HG02763 (cell line): ENCODE measurements around the gene TEX38.
"Not testable (repeated sequence)": the region's sequence is repeated elsewhere in the genome, so short reads cannot be mapped to it uniquely, and the experiment has no call there.

Source experiments
- ATAC-seq: cut with Tn5 transposase; IDR thresholded peaks from one replicate; pipeline ENCODE4 v1.9.1; 2021; ENCODE audit warnings: mild to moderate bottlenecking, moderate library complexity; ENCODE audit not compliant: unreplicated experiment

The TEX38 gene

DNA sequence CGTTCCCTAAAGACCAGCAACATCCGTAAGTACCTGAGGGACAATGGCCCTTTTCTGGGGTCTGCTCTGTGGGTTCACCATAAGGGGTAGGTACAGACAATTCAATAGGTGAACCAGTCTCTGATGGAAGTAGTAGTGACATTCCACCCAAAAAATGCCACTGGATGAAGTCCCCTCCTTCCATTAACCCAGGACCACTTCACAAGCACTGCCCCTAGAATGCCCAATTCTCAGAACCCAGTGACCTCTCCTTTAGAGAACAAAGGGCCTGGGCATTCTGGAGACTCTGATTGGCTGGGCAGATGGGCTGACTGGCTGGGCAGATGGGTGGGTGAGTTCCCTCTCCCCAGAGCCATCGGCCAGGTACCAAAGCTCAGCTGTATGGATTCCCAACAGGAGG is at the start of gene TEX38:
Gene TEX38 (plus strand): TSS at position 301 of the 400 bp plus-strand sequence. CDS start 81 bp downstream, at position 382.
- no peak for ATAC-seq

GRCh38 chr1:46621930-46622329 is 49.7 kb upstream of the TEX38 start:
- ATAC-seq: no peak

GRCh38 chr1:46622344-46622743 is 49.3 kb upstream of the TEX38 start:
- ATAC-seq: no peak

- no peak for ATAC-seq
These were observed 47.7 kb upstream of the TEX38 start for GRCh38 chr1:46623743-46624644.

- no peak for ATAC-seq
These were observed 40.9 kb upstream of the TEX38 start for GRCh38 chr1:46630719-46631118.

DNA sequence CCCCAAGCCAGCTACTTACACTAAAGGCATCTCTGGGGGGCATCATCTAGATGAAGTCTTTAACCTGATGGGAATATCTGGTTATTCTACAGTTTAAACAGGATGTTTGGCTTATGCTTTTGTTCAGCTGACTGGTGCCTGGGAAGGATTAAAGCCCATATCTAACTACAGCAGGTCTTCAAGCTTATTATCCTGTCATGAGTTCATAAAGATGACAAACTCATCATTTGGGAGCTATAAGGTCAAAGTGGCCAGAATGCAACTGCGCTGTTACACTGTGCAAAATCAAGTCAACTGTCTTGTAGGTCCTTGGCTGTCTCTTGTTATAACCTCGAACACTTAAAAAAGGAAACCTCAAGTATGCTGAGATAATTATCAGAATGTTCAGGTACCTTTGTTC is 36.4 kb upstream of the TEX38 start:
- no peak for ATAC-seq

- no peak for ATAC-seq
These were observed 34.1 kb upstream of the TEX38 start for GRCh38 chr1:46637444-46638083.

GRCh38 chr1:46638921-46639320 is 32.7 kb upstream of the TEX38 start:
- ATAC-seq: no peak

DNA sequence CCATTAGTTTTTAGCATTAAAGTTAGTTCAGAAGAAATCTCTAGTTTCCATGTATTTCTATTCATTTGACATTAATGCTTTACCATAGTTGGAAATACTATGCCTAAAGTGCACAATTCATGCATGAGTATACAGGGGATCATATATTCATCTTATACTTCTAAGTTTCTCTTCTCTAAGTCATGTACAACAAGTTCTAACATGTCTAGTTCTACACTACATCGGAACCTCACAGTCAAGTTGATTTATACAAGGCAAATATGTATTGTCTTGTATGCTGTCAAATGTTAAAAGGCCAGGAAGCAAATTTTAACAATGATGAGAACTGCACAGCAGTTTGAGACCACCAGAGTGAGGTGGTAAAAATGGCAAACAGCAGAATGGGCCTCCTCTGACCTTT is 32.1 kb upstream of the TEX38 start:
- no peak for ATAC-seq

DNA sequence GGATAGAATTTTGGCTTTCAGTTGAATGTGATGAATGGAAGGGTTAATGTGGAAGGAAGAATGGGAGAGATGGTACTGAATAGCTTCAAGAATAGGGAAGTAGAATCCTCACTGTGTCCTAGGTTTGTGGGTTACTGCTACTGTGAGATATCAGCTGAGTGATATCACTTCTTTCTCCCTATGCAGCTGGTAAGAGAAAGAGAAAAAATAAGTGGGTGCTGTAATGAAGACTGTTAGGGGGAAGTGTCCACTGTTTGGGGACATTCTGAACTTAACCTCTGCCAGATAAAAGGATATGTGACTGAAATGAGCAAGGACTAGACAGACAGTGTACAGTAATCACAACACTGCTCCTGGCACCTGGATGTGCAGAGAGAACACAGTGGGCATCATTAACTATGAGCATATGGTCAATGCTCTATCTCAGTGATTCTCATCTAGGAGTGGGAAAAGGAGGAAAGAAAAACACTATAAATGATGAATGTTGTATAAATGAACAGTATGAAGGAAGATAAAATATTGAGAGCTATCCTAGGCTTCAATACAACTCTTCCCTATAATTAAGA is 29.5 kb upstream of the TEX38 start:
- no peak for ATAC-seq

- no peak for ATAC-seq
These were observed 28.3 kb upstream of the TEX38 start for GRCh38 chr1:46643368-46643775.

DNA sequence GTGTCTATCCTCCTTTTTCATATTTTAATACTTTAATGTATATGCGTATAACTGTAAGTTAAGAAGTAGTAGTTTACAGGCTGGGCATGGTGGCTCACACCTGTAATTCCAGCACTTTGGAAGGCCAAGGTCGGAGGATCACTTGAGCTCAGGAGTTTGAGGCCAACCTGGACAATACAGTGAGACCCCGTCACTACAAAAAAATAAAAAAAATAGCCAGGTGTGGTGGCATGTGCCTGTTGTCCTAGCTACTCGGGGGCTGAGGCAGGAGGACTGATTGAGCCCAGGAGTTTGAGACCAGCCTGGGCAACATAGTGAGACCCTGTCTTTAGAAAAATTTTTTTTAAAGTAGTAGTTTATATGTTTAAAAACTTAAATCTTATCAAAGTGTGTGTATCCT is 25.8 kb upstream of the TEX38 start:
- no peak for ATAC-seq

DNA sequence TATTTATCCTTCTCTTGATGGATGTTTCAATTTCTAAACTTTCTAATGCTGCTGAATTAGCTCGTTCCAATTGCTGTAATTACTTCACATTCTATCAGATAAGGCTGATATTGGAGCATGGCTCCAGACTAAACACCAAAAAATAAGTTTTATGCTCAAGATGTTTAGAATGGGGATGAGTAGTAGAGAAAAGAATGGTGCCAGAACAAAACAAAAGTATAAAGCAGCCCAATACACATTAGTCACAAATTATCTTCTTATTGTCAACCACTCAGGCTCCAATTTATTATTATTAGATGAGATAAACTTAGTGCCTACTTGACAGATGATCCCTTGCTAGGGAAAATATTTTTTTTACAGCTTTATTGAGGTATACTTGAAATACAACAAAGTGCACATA is 25.3 kb upstream of the TEX38 start:
- ATAC-seq: no peak

GRCh38 chr1:46646844-46647243 is 24.8 kb upstream of the TEX38 start:
- no peak for ATAC-seq

DNA sequence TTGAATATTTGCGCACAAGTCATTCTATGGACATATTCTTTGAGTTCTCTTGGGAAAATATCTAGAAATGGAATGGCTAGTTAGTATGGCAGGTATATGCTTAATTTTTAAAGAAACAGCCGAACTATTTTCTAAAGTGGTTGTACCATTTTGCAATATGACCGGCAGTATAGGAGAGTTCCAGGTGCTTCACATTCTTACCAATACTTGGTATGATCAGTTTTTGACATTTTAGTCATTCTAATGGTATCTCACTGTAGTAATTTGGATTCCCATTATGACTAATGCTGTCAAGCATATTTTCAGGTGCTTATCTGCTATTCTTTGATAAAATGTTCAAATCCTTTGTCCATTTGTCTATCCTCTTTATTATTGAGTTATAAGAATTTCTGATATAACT is 24.0 kb upstream of the TEX38 start:
- no peak for ATAC-seq

DNA sequence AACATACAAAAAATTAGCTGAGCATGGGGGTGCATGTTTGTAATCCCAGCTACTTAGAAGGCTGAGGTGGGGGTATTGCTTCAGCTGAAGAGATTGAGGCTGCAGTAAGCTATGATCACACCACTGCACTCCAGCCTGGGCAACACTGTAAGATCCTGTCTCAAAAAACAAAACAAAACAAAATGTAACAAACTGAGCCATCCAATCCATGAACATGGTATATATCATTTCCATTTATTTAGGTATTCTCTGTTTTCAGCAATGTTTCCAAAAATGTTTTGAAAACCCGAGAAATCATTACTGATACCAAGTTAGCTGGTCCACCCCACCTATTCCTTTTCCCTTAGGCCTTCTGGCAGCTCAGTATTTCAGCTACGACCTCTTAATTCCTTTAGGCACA is 21.9 kb upstream of the TEX38 start:
- no peak for ATAC-seq

DNA sequence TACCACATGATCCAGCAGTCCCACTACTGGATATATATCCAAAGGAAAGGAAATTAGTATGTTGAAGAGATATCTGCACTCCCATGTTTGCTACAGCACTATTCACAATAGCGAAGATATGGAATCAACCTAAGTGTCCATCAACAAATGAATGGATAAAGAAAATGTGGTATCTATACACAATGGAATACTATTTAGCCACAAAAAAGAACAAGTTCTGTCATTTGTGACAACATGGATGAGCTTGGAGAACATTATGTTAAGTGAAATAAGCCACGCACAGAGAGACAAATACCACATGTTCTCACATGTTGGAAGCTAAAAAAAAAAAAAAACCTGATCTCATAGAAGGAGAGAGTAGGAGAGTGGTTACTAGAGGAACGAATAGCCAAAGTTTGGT is 21.2 kb upstream of the TEX38 start:
- no peak for ATAC-seq

- not testable (repeated sequence) for ATAC-seq
These were observed 20.5 kb upstream of the TEX38 start for GRCh38 chr1:46651152-46651551.

GRCh38 chr1:46652321-46653100 is 19.1 kb upstream of the TEX38 start:
- no peak for ATAC-seq

DNA sequence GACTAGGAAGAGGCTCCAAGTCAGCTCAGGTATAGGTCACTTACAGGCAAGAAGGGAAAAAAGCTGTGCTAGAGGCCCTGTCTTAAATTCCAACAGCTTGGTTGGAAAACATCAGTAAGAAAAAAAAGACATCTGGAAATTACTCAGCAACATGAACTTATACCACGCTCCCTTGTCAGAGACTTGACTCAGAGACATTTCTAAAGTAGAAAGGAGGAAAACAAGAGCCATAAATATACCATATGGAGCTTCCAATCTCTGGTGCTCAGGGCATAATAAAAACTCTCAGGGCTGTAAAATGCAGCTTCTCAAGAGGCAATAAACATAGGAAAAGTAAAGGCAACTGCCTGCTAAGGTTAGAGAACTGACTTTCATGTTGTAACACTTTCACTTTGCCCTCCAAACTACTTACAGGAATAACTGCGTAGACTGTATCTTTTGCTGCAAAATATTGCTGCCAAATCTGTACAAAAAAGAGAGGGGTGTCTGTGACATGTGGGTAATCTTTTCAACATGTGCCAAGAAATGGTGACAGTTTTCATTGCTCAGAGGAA is 18.2 kb upstream of the TEX38 start:
- ATAC-seq: no peak

DNA sequence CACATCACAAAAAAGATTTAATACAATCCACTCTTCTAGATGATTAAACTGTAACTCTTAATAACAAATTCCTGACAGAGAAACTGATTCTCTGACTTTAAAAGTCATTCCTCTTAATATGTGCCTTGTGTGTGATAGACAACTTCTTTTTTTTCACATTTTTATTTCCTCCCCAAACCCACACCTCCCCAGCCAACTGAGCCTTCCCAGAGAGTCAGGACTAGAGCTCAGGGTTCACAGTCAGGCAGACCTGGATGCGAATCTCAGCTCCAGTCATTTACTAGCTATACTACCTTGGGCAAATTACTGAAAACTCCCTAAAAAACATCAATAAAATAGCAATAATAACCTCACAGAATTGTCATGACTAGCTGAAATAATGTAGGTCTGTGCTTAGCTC is 17.6 kb upstream of the TEX38 start:
- ATAC-seq: no peak
